Spleen (tissue), 7 donors: ENCODE measurements around the gene NOD2.

Experiments used
- CTCF ChIP-seq, 11 experiments: fragments of 200-600 bp in 7 of 11; fragments of 450-650 bp in 4 of 11; sonication (generic) in 4 of 11; IDR thresholded peaks in 8 of 11; conservative IDR thresholded peaks in 3 of 11; 1 replicate in 7 of 11; 2 replicates in 4 of 11; pipeline versions ENCODE4 v1.4.0 to v1.8.0; 2016 to 2021; ENCODE audit warnings: antibody characterized with exemption in 11 of 11, inconsistent platforms in 4 of 11, mild to moderate bottlenecking in 1 of 11
- POLR2A ChIP-seq, 3 donors: fragments of 450-650 bp; IDR thresholded peaks; one replicate each; pipeline ENCODE4 v1.5.1; 2017; ENCODE audit warnings: antibody characterized with exemption in 3 of 3, mild to moderate bottlenecking in 1 of 3
- donor health status: DM: no; HTN: no; CAD: no; lungs with moderate emphysema.
- donor health status: DM: no; HTN: no; CAD: no.
- donor health status: DM: no; HTN: no; CAD: no.

DNA sequence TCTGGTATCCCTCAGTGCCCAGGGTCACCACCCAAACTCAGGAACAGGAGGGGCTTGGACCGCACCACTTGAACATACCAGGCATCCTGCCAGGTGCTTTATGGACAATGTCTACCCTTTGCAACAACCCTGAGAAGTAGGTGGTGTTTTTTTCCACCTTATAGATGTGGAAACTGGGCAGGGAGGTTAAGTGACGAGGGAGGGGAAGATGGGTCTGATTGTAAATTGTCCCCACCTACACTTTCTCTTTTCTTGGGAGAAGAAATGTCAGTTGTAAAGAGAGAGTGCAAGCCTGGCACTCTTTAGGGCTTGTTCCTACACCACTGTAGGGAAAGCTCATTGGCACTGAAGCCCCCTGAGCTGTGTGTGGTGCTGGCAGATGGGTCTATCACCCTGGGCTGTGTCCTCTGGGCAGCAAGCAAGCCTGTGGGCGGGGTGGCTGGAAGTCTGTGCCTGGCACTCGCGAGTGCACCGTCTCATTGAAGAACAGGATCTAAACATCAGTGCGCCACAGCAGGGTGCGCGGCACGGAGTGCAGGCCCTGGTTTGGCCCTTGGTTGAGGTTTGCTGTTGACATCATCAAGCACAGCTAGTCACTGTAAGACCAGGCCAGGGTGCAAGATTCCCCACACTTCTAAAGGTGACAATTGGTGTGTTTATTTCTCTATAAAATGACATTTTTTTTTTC is 15.1 kb downstream of the NOD2 start:
- TF ChIP-seq POLR2A (IDR thresholded peaks at IDR 0.05) = no peak
- TF ChIP-seq CTCF (IDR thresholded peaks at IDR 0.05 in 8 of 11, conservative IDR thresholded peaks at IDR 0.05 in 3 of 11) = no peak
